ENCODE data around the gene ADK.

DNA sequence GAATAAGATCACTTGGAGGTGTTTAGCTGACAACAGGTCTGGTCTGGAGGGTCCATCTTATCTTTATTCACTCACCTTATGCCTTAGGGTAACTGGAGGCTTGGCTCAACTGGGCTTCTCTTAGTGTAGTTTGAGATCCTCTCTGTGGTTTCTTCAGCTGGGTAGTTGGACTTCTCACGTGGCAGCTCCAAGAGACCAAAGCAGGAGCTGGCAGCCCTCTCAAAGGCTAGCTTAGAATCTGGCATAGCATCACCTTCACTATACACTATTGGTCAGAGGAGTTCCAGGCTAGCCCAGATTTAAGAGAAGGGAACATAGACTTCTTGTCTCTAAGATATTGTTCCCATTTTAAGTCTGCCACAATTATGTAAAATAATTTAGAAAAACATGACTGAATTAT is 16.4 kb downstream of the ADK start:
- TF ChIP-seq ZNF114 (CRISPR knock-in tag; IDR thresholded peaks at IDR 0.05) (no peak), EZH2 (IDR thresholded peaks at IDR 0.05; ENCODE audit: low read depth, unreplicated experiment) (no peak), JUNB (IDR thresholded peaks at IDR 0.05; ENCODE audit: unreplicated experiment) (no peak), ETS1 (IDR thresholded peaks at IDR 0.05) (no peak), STAT1 (IDR thresholded peaks at IDR 0.05; ENCODE audit: unreplicated experiment) (no peak), EZH2phosphoT487 (IDR thresholded peaks at IDR 0.05; ENCODE audit: unreplicated experiment) (no peak)
- TF ChIP-seq, protein P1, sequence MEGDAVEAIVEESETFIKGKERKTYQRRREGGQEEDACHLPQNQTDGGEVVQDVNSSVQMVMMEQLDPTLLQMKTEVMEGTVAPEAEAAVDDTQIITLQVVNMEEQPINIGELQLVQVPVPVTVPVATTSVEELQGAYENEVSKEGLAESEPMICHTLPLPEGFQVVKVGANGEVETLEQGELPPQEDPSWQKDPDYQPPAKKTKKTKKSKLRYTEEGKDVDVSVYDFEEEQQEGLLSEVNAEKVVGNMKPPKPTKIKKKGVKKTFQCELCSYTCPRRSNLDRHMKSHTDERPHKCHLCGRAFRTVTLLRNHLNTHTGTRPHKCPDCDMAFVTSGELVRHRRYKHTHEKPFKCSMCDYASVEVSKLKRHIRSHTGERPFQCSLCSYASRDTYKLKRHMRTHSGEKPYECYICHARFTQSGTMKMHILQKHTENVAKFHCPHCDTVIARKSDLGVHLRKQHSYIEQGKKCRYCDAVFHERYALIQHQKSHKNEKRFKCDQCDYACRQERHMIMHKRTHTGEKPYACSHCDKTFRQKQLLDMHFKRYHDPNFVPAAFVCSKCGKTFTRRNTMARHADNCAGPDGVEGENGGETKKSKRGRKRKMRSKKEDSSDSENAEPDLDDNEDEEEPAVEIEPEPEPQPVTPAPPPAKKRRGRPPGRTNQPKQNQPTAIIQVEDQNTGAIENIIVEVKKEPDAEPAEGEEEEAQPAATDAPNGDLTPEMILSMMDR (conservative IDR thresholded peaks at IDR 0.05; ENCODE audit: low read depth in 2 of 2) = no peak
